GM12874 (cell line): Measurements from ENCODE around the gene LRRC51.
A peak's percentile ranks its signal among the peaks of the same experiment; 100 is the strongest.

Experiments used
- TF ChIP-seq, protein P1 (sequence below): IDR thresholded peaks from 2 replicates; pipeline ENCODE4 v1.5.1; 2011; ENCODE audit warnings: low read depth, mild to moderate bottlenecking, control low read depth, low read length, moderate library complexity; ENCODE audit not compliant: insufficient read depth

LRRC51 gene

DNA sequence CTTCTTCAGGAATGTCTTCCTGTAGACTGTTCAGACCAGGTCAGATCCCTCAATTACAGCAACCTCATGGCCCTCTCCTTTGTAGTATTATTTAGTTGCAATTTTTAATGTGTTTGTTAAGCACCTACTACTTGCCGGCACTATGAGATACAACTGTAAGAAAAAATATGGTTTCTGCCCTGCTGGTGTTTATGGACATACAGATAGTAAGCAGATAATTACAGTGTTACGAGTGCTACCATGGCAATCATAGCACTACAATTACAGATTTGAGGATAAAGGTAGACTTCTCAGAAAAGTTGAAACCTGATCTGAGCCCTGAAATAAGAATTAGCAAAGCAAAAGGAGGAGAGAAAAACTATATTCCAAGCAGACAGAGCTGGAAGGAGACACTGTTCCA is 2.8 kb downstream of the LRRC51 start:
- TF ChIP-seq, protein P1, sequence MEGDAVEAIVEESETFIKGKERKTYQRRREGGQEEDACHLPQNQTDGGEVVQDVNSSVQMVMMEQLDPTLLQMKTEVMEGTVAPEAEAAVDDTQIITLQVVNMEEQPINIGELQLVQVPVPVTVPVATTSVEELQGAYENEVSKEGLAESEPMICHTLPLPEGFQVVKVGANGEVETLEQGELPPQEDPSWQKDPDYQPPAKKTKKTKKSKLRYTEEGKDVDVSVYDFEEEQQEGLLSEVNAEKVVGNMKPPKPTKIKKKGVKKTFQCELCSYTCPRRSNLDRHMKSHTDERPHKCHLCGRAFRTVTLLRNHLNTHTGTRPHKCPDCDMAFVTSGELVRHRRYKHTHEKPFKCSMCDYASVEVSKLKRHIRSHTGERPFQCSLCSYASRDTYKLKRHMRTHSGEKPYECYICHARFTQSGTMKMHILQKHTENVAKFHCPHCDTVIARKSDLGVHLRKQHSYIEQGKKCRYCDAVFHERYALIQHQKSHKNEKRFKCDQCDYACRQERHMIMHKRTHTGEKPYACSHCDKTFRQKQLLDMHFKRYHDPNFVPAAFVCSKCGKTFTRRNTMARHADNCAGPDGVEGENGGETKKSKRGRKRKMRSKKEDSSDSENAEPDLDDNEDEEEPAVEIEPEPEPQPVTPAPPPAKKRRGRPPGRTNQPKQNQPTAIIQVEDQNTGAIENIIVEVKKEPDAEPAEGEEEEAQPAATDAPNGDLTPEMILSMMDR = no peak

DNA sequence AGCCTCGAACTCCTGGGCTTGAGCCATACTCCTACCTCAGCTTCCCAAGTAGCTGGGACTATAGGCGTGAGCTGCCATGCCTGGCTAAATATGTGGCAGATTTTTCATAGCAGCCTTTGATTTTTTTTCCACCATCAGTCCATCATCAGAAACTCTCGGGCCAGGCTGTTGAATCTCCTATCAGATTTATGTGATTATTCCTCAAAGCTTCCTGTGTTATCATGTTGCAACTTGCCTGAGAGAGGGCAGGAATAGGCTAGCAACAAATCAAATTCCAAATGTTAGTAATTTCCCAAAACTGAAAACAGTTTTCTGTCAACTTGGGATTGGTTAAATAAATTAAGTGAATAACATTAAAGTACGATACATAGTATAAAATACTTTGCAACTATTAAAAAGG is 3.4 kb downstream of the LRRC51 start:
- TF ChIP-seq, protein P1 = no peak

DNA sequence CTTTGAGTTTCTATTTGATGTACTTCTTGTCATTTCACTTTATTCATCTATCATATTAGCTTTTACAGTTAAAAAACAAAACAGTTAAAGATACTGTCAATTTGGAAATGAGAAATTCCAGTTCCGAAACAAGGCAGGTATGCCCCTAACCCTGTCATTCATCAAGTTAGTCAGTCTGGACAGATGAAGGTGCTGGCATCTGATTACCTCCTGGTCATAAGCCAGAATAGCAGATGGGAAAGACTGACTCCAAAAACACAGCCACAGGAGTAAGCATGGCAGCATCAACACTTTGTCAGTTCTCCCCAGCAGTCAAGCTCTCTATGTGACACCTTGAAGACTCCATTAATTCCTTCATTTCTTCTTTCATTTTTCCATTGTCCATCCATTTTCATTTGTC is 4.3 kb downstream of the LRRC51 start:
- TF ChIP-seq, protein P1 = no peak

DNA sequence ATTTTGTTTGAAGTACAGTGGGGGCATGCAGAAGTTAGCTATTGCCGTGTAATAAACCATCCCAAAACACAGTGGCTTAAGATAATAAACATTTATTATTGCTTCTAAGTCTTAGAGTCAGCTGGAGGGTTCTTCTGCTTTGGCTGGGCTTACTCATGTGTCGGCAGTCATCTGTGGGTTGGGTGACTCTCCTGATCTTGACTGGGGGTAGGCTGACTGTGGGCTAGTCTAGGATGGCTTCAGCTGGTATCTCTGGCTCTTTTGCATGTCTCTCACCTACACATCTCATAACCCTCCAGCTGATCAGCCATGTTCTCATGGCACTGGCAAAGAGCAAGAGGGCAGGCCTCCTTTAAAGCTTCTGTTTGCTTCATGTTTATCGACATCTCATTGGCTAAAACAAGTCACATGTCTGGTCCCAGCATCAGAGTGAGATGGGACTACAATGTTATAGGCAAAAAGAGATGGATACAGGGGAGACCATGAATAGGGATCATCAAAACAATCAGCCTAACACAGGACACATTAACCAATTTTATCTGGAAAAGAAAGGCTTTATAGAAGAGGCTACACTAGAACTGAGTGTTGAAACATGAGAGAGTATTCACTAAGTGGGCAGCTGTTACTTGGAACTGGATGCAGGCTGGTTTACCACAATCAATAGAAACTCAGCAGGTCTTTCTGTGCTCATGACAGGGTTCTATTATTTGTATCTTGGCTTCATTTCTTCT is 5.1 kb downstream of the LRRC51 start:
- TF ChIP-seq, protein P1 = no peak

DNA sequence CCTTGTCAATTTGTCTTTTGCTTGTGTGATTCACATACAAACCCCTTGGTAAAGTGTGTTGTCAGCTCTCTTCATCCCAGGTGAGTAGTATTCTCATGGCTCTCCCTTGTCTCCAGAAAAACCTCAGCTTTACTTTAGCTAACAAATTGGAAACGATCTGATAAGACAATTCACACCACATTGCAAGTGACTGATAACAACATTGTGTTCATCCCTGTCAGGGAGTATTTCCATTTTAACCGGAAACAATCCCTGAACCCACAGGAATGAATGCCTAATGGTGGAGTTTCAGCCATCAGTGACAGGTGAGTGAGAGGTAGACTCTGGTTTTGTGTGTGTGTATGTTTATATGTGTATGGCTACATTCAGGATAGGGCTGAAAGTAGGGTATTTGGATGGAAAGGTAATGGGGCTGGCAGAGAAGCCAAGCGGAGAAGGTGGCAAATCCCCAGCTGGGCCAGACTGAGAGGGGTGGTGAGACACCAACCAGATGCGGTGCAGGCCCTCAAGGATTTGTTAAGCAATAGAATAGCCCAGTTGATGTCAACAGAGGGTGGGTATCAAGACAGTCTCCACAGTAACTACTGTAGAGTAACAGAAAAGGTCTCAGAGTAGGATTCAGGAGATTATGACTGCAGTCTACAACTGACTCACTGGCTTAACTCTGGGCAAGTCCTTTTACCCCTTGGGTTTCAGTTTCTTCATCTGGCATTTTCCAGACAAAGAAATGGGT is 7.6 kb downstream of the LRRC51 start:
- TF ChIP-seq, protein P1 = no peak

DNA sequence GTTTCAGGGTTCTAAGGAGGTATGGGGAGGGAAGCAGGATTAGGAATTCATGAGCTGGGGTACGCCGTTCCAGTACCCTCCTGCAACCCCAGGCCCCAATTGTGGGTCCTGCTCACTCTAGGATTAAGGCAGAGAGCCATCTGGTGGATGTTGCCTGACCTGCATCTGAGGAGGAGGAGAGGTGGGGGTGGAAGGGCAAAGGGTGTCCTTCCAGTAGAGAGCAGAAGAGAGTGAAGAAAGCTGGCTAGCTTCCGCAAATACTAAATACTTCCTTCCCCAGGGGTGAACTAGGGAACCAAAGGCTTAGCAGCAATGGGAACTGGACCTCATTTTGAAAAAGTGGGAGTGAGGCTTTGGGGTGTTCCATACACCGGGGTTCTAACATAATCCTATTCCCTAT is 10.6 kb downstream of the LRRC51 start:
- TF ChIP-seq, protein P1 = peak; percentile 84

DNA sequence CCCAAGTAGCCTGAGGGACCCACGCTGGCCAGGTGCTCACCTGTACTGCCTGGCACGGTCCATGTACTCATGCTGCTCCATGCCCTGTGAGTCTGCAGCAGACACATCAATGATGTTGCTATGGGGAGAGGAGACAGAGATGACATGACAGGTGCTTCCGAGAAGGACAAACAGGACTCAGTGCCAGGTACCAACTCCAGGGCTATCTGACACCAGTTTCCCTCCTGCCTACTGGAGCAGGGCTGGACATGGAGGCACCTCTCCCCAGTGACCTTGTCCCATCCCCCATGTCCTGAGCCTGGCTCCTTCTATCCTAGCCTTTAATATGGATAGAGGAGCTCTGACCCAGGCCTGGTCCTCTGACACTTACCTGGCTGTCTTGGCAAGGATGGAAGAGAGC is 18.1 kb downstream of the LRRC51 start:
- TF ChIP-seq, protein P1 = no peak
